ENCODE measurements around the gene PRR19.
A peak's percentile ranks its signal among the peaks of the same experiment; 100 is the strongest.

The PRR19 gene

DNA sequence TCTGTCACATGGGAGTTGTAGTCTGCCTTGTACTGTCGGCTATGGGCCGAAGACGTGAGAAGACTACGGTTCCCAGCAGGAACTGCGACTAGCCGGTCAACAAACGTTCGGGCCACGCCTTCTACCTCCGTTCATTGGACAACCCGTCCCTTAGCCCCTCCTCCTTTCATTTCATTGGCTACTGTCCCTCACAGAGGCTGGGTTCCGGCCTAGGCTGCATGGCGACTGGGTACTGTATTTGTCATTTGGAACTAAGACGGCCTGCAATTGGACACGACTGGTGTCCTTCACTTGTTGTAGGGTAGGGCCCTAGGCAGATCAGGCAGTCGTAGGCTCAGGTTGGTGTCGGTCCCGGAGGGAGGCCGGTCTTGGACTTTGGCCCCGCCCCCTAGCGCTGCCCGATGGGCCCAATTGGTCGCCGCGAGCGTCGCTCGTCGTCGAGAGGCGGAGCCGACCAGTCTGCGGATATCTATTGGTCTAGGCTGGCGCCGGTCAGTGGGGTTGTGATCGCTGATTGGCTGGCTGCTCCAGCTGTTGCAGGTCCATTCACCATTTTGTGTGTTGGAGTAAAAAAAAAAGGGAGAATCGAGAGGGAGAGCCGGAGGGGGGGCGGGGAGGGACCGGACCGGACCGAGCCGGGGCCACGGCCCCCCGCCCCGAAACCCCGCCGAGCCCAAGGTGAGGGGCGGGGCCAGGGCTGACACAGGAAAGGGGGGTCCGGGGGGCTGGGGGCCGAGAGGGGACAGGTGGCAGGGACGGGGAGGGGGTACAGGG lies 33.0 kb upstream of the PRR19 start, which contains the start of gene CIC:
Gene CIC, plus strand, starts transcription at position 549 of the 774 bp plus-strand sequence. CDS start 2,532 bp downstream, outside the sequence.
- no peak for TF ChIP-seq FOXM1 (IDR thresholded peaks at IDR 0.05; ENCODE audit: borderline replicate concordance, low read depth)
- no peak for TF ChIP-seq EGR1 (IDR thresholded peaks at IDR 0.05)
- TF ChIP-seq NFIC (IDR thresholded peaks at IDR 0.05) = no peak
- TF ChIP-seq YY1 (IDR thresholded peaks at IDR 0.05; ENCODE audit: low read depth) = peak; percentile 85
- no peak for TF ChIP-seq MAX (IDR thresholded peaks at IDR 0.05)
- no peak for TF ChIP-seq REST (IDR thresholded peaks at IDR 0.05; ENCODE audit: low read depth)
- peak; percentile 45 for TF ChIP-seq CREB1 (IDR thresholded peaks at IDR 0.05; ENCODE audit: low read depth)
- TF ChIP-seq ZBTB7A (IDR thresholded peaks at IDR 0.05; ENCODE audit: low read depth) = 0 out of 2 replicates have a peak, but pooled peaks have one; percentile 25

GRCh38 chr19:42269478-42270345 lies 32.2 kb upstream of the PRR19 start:
- TF ChIP-seq MAX (IDR thresholded peaks at IDR 0.05) = no peak
- TF ChIP-seq TAF1 (IDR thresholded peaks at IDR 0.05; ENCODE audit: low read depth) = no peak
- no peak for TF ChIP-seq TCF12 (IDR thresholded peaks at IDR 0.05; ENCODE audit: low read depth)
- TF ChIP-seq CEBPB (IDR thresholded peaks at IDR 0.05) = no peak
- TF ChIP-seq, protein P1, sequence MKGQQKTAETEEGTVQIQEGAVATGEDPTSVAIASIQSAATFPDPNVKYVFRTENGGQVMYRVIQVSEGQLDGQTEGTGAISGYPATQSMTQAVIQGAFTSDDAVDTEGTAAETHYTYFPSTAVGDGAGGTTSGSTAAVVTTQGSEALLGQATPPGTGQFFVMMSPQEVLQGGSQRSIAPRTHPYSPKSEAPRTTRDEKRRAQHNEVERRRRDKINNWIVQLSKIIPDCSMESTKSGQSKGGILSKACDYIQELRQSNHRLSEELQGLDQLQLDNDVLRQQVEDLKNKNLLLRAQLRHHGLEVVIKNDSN (IDR thresholded peaks at IDR 0.05) = no peak
- no peak for TF ChIP-seq NFIC (IDR thresholded peaks at IDR 0.05)
- no peak for TF ChIP-seq FOXM1 (IDR thresholded peaks at IDR 0.05; ENCODE audit: borderline replicate concordance, low read depth)
- no peak for TF ChIP-seq RAD21 (IDR thresholded peaks at IDR 0.05; ENCODE audit: low read depth)
- TF ChIP-seq REST (IDR thresholded peaks at IDR 0.05; ENCODE audit: low read depth) = no peak
- TF ChIP-seq EGR1 (IDR thresholded peaks at IDR 0.05) = no peak
- no peak for TF ChIP-seq YY1 (IDR thresholded peaks at IDR 0.05; ENCODE audit: low read depth)
- no peak for TF ChIP-seq ZBTB7A (IDR thresholded peaks at IDR 0.05; ENCODE audit: low read depth)
- TF ChIP-seq TEAD4 (IDR thresholded peaks at IDR 0.05) = no peak
- no peak for TF ChIP-seq CREB1 (IDR thresholded peaks at IDR 0.05; ENCODE audit: low read depth)
- no peak for TF ChIP-seq EP300 (IDR thresholded peaks at IDR 0.05; ENCODE audit: borderline replicate concordance)

GRCh38 chr19:42270346-42271044 lies 31.4 kb upstream of the PRR19 start:
- TF ChIP-seq FOXM1 (IDR thresholded peaks at IDR 0.05; ENCODE audit: borderline replicate concordance, low read depth) (no peak), YY1 (IDR thresholded peaks at IDR 0.05; ENCODE audit: low read depth) (no peak), NFIC (IDR thresholded peaks at IDR 0.05) (no peak), ZBTB7A (IDR thresholded peaks at IDR 0.05; ENCODE audit: low read depth) (no peak), EGR1 (IDR thresholded peaks at IDR 0.05) (no peak), RAD21 (IDR thresholded peaks at IDR 0.05; ENCODE audit: low read depth) (no peak), CEBPB (IDR thresholded peaks at IDR 0.05) (no peak), REST (IDR thresholded peaks at IDR 0.05; ENCODE audit: low read depth) (no peak), TCF12 (IDR thresholded peaks at IDR 0.05; ENCODE audit: low read depth) (no peak), CREB1 (IDR thresholded peaks at IDR 0.05; ENCODE audit: low read depth) (no peak), TEAD4 (IDR thresholded peaks at IDR 0.05) (no peak), MAX (IDR thresholded peaks at IDR 0.05) (no peak), TAF1 (IDR thresholded peaks at IDR 0.05; ENCODE audit: low read depth) (no peak), EP300 (IDR thresholded peaks at IDR 0.05; ENCODE audit: borderline replicate concordance) (no peak)
- TF ChIP-seq, protein P1 (IDR thresholded peaks at IDR 0.05) = no peak
